ENCODE data around the gene COL16A1.
"Not testable (repeated sequence)": the region's sequence is repeated elsewhere in the genome, so short reads cannot be mapped to it uniquely, and the experiment has no call there.

Gene COL16A1

DNA sequence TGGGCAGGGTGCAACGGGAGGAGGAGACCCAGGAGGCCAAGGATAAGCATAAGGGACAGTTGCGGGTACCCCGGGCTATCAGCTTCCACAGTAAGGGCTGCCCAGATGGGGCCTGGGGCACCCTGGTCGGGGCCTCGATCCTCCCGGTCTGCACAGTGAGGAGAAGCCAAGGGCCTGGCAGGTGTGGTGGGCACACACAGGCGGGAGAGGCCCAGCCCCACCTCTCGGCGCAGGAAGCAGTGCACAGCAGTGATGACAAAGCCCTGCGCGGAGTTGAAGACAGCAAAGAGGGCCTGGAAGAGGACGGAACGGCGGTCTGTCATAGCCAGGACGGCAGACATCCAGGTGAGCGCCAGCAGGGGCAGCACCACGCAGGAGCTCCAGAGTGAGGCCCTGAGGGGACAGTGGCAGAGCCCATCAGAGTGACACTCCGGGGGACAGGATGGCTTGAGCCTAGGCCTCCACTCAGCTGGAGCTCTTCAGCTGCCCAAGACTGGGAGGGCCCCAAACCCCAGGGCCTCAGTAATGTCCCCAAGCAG, 29.0 kb upstream of the COL16A1 start:
- no peak for DNase-seq

DNA sequence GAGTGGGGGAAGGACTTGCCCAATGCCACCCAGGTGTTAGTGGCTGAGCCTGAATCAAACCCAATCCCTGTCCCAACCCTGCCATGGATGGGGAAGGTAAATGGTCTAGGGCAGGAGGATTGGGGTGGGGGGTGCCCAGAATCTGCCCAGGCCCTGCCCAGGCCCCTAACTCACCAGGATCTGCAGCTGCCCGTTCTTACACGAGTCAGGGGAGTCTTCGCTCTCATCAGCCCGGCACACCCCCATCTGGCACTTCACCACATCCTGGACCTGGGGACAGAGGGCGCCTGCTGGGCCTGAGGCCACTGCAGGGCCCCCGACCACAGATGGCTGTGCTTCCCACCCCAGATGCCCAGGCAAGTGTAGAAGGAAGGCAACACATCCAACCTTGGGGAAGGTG, 28.5 kb upstream of the COL16A1 start:
- no peak for DNase-seq

DNA sequence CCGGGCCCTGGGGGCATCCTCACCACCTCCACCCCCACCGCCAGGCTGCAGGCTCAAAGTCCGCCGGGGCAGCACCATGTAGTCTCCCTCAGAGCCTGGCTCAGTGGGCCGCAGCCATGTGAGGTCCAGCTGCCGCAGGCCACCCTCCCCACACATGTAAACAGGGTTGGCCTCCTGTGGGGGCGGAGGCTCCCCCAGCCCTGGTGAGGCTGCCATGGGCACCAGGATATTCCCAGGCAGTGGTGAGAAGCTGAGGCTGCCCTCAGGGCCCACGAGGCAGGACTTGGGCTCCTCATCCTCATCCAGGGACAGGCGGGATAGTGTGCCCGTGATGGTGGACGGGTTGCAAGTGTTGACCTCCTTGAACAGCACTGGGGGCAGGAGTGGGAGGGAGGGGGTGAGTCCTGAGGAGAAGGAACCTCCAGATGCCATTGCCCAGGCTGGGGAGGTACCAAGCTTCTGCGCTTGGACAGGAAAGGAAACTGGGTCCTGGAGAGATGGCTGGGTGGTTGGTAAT, 27.3 kb upstream of the COL16A1 start:
- no peak for DNase-seq

DNA sequence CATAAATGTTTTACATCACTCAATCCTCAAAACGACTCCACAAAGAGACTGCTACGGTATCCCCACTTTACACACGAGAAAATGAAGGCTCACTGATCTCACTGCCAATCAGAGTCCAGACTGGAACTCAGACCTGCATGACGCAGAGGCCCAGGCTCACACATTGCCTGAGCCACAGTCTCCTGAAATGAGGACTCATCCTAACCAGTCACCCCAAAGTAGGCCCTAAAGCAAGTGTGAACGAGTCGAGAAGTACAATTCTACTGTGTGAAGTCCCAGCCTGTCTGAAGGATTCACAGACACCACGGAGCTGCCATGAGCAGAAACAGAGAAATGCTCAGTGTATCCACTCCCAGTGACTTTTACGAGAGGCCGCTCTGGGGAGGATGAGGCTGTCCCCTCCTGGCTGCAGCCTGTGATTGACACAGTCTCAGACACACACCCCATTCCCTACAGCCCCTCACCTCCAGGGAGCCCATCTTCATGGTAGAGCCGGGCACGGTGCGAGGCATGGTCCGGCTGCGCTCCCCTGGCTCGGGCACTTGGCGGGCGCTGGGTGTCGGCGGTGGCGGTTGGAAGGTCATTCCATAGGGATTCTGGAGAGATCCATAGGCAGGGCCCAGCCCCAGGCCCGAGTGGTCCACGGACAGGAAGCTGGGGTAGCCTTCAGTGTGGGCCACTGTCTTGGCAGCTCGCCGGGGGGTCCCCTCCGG, 26.7 kb upstream of the COL16A1 start:
- no peak for DNase-seq

DNA sequence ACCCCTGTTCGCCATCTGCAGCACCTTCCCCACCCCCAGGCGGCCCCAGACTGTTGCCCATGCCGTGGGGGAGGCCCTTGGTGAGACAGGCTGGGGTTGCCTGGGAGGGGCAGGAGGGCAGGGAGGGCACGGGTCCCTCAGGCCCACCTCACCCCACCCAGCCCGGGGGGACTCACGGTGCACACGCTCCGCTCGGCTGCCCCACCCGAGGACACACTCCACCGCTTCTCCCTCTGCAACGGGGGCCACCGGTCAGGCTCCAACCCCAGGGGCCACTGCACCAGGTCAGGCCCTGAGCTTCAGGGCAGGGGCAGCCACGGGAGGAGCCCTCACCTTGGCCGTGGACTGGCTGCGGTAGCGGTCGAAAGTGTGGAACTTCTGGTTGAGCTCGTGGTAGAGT, 24.0 kb upstream of the COL16A1 start:
- DNase-seq: no peak

DNA sequence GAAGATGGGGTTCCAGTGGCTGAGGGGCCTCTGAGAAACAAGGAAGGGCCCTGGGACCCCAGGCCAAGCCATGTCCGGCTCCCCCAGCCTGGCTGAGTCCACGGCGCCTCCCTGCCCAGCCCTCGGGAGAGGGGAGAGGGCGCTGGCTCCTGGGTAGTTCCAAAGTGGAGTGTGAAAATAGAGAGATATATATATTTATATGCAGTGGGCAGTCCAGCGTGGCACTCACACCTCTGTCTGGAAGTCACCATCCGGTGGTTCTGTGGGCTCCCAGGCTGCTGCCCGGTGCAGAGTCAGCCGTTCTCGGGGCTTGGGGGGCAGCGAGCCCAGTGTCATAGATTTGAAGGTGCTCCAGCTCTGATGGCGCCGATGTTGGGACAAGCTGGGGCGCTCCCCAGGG, 23.4 kb upstream of the COL16A1 start:
- DNase-seq: no peak

DNA sequence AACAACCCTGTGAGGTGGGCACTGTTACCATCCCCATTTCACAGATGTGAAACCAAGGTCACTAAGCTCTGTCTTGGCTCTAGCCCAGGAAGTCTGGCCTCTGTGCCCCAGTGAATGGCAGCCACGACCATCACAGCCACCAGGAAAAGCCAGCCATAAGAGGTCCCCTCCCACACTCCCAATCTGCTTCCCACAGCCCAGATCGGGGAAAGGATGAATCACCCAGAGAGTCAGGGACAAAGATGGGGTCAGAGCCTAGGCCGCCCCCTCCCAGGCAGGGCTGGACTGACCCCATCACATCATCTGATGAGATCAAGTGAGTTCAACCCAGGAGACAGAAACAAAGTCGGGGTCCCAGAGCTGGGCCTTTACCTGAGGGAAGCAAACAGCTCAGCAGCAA, 22.9 kb upstream of the COL16A1 start:
- no peak for DNase-seq

DNA sequence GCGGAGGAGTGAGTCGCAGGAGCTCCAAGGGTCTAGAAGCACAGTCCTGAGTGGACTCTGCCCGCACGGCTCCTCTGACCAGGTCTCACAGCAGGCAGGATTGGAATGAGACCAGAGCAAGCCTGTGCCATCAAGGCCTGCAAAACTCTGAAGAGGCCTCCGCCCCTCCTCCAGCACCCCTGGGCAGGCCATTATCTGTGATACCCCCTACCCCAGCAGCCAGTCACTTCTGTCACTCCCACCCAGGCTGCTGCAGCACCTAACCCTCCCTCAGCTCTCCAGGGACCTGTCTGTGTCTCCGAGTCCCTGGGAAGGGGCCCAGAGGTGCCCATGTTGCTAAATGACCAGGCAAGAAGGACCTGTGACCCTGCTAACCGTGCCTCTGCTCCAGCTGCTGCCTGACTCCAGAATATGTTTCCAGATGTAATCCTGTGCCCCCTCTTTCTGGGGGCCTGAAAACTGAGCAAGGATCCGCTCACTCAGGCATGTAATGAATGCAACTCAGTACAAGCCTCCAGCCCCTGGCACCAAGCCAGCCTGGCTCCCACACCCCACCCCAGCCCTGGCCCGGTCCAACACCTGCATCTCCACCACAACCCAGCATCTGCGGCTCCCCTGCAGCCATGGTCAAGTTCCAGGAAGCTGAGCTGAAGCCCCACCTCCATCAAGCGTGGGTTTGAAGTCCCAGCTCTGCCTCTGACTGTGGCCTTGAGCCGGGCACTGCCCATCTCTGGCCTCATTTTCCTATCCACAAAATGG, 22.1 kb upstream of the COL16A1 start:
- no peak for DNase-seq

DNA sequence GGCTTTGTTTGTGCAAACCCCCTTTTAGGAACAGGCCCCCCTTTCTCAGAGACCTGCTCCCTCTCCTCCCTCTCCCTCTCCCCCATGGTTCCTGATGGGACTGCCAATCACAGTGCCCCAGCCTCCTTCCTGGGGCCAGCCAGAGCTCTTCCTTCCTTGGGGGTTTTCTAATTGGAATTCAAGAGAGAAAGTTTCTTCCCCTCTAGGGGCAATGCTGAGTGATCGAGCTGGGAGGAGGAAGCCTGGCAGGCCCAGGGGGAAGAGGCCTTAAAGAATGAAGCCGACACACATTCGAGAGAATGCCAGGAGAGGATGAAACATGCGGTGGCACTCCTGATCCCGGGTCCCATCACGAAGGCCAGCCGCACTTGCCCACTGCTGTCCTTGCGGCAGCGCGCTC, 21.3 kb upstream of the COL16A1 start:
- DNase-seq: no peak

DNA sequence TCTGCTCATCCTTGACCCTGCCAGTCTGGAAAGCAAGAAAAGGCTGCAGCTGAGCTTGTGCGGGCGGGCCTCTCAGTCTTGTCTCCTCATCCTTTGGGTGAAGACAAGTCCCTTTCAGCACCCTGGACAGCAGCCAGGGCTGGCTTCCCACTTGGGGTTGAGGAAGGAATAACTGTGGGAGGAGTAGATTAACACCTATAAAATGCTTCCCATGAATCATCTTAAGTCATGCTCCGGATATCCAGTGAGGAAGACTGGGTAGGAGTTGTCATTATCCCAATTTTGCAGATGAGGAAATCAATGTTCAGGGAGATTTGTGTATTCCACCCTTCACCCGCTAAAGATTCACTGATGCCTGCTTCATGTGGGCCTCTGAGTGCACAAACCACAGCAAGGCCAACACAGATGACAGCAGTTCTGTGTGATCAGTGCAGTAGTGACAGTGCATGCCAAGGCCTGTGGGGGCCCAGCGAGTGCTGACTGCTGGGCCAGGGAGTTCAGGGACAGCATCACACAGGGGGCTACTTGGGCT, 20.1 kb upstream of the COL16A1 start:
- peak; percentile 39 for DNase-seq

DNA sequence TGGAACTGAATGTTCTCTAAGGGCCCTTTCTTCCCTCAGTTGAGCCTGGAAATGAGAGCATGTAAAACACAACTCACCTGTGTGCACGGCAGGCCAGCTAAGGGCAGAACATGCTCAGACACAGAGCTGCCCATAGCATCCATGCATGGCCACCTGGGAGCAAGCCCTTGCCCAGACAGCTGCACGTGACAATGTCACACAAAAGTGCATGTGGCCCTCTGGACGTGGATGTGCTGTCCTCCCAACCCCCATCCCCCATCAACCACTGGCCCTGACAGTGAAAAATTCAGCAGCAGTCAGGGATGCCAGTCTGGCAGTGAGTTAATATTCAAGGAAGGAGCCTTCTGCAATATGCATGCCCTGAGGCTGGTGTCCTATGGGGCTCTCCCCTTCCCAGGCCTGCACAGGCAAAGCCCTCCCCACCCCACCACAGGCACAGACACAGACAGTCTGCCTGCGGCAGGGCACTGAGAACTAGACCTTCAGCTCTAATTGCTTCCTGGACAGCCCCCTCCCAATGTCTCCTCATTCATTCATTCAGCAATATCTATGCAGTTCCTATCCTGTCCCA, 14.6 kb upstream of the COL16A1 start:
- no peak for DNase-seq

DNA sequence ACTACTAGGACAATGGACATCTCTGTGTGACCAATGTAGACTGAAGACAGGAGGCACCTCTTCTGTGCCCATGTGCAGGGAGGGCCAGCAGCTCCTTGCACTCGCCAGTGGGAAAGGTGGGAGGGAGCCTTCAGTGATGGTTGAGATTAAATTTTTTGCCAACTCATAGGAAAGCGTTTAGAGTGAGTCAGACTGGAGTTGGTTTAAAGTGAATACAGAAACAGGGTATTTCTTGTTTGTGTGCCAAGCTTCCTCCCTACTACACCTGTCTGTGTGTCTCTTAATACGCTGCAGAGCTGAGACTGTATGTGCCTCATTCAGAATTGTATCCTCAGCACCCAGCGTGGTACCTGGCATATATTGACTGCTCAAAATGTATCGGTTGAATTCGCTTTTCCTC, 13.5 kb upstream of the COL16A1 start:
- no peak for DNase-seq

DNA sequence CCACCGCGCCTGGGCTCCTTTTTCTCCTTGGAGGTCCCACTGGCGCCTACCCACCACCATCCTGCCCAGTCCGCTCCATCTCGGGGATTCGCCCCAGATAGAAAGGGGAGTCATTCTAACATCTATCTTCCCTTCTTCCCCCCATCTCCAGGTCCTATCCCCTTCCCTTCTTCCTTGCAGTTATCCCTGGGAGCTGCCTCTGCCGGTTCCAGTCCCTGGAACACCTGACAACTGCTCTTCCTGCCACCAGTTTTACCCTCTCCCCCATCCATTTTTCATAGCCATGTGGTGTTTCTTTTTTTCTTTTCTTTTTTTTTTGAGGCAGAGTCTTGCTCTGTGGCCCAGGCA, 12.0 kb upstream of the COL16A1 start:
- DNase-seq: no peak

DNA sequence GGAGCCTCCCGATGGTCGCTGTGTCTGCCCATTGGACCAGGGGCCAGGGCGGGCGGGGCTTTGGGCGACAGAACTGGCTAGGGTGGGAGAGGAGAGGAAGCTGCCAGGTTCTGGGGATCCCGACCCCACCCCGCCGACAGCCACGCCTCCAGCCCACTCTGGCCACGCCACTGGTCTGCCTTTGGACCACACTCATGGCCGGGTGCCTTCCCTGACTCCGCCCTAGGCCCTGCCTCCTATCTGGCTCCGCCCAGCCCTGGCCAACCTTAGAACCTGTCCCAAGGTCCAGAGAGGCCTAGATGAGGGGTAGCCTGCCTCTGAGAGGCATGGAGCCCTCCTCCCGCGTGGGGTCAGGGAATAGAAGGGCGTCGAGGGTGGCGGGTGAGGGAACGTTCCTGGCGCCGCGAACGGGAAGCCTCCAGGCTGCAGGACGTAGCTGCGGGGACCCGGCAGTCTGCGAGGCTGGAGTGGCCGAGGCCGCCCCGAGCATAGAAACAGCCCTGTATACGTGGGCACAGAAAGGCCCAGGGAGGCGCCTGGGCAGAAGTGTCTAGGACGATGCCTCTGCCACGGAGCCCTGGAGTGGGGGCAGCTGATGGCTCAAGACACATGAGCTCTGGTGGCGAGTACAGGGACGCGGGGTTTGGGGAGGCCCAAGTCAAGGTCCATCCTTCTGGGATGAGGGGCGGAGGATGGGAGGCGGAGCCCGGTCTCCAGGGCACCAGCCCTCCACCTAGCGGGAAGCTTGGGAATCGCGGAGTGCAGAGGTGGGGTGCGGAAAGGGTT, 11.5 kb upstream of the COL16A1 start:
- DNase-seq: peak; percentile 41

DNA sequence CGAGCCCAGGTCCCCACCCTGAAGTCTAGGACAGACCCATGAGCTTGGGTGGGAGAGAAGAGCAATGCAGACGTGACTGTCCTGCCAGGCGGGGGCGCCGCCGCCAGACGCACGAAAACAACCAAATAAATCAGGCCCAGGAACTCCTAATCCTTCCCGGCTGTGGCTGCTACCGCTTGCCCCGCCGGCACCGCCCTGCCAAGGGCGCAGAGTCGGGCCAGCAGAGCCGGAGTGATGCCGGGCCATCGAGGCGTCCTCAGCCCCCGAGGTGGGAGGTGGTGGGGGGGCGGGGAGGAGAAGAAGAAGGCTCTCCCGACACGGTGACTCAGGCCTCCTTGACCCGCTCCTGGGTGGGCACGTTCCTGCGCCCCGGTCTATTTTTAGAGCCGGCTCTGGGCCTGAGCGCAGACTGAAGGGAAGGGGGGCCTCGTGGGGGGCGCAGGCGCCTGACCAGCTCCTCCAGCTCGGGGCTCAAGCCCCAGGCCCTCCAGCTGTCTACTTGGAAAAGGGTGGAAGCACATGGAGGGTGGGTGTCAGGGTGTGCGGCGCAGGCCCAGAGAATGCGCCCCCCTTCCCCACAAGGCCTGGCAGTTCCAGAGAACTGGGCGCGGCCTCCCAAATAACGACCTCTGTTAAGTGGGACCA, 10.7 kb upstream of the COL16A1 start:
- peak; percentile 8 for DNase-seq

DNA sequence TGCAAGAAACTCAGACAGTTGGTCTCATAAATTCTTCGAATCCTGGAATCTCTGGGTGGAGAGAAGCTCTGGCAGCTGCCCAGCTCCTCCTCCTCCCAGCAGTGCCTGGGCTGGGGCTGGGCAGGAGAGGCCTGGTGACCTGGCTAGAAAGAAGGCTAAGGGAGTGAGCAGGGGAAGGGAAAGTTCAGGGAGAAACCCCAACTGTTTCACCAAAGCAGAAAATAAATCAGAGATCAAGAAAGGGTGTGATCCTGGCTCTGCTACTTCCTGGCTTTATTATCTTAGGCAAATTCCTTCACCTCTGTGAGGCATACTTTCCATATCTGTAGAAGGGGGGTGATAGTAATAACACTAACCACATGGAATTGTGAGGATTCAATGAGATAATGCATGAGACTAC, 8.8 kb upstream of the COL16A1 start:
- no peak for DNase-seq

DNA sequence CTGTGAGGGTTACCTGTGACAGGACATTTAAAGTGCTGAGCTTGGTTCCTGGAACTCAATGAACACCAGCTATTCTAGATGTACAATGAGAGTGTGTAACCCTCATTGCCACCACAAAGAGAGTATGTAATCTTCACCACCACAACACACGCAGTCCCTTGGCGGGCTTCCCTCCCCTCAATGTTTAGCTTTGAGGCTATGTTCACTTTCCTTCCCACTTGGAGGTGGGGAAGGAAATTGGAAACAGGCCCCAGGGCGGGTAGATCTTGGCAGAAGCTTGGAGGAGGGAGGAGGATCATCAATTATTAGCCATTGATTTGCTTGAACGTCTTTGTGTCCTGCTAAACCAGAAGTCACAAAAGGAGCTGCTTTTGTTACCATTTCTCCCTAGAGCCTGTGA, 8.3 kb upstream of the COL16A1 start:
- no peak for DNase-seq

DNA sequence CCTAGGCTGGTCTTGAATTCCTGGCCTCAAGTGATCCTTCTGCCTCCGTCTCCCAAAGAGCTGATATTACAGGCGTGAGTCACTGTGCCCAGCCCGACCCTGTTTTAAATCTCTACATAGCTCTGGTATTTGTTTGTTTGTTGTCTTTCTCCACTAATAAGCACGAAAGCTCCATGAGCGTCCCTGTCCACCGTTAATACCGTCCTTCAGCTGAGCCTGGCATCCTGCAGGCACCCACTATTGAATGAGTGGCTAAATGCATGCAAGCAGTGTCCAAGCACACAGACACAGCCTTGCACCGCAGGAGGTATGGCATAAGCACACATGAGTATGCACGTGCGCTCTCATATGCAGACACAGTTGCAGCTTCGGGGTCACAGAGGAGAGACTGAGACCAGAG, 4.5 kb upstream of the COL16A1 start:
- DNase-seq: no peak

DNA sequence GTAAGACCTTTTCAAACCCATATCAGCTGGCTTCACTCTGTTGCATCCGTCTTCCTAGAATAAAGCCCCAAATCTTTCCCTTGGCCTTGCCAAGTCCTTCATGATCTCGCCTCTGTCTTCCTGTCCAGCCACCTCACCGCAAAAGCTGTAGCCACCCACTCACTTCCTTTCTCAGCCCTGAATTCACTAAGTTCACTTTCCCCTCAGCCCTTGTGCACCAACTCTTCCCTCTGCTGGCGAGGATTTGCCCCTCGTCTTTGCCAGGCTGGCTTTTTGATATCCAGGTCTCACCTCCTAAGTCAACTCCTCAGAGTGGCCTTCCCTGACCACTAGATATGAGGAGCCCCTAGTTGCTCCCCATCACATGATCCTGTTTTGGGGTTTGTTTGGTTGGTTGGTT, 3.9 kb upstream of the COL16A1 start:
- DNase-seq: no peak

DNA sequence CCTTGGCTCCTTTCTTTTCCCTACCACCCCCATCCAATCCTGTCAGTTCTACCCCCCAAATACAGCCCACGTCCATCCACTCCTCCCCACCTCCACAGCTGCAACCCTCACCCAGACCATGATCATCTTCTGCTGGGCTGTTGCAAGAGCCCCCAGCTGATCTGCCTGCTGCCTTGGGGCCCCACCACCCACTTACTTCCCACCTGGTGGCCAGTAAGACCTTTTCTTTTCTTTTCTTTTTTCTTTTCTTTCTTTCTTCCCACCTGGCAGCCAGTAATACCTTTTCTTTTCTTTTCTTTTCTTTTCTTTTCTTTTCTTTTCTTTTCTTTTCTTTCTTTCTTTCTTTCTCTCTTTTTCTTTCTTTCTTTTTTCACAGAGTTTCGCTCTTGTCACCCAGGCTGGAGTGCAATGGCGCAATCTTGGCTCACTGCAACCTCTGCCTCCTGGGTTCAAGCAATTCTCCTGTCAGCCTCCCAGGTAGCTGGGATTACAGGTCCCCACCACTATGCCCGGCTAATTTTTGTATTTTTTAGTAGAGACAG, 3.3 kb upstream of the COL16A1 start:
- DNase-seq: not testable (repeated sequence)

DNA sequence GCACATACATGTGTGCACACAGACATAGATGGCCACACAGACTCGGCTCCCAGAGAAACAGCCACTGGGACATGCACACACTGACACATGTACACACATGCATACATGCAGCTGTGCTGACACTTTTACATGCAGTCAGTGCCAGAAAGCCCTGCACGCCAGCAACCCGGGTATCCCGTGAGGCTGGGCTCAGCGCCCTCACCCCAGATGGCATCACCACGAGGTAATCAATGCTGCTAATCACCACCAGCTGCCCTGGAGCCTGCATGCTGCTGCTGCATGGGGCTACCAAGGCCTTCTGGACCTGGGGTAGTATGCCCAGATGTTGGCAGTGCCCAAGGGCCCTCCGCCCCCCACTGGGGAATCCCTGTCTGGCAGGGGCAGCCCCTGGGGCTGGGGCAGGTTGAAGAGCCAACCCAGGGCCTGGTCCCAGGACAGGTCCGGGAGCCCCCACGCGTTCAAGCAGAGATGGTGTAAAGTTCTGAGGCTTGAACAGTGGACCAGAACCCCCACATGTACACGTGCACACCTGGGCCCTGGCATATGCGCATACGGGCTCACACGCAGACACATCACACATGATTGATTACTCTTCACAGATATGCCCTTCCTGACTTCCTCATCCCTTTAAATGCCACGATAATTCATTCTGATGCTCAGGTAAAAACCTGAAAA, 2.7 kb upstream of the COL16A1 start:
- no peak for DNase-seq

All from stimulated activated CD4-positive, alpha-beta T cell treated with anti-CD3 and anti-CD28 coated beads, Interleukin-4, amount 100 ng/mL, for 24 hours (primary cell).